ENCODE measurements around the gene SLC23A2.
"Not testable (repeated sequence)": the region's sequence is repeated elsewhere in the genome, so short reads cannot be mapped to it uniquely, and the experiment has no call there.

Gene SLC23A2

DNA sequence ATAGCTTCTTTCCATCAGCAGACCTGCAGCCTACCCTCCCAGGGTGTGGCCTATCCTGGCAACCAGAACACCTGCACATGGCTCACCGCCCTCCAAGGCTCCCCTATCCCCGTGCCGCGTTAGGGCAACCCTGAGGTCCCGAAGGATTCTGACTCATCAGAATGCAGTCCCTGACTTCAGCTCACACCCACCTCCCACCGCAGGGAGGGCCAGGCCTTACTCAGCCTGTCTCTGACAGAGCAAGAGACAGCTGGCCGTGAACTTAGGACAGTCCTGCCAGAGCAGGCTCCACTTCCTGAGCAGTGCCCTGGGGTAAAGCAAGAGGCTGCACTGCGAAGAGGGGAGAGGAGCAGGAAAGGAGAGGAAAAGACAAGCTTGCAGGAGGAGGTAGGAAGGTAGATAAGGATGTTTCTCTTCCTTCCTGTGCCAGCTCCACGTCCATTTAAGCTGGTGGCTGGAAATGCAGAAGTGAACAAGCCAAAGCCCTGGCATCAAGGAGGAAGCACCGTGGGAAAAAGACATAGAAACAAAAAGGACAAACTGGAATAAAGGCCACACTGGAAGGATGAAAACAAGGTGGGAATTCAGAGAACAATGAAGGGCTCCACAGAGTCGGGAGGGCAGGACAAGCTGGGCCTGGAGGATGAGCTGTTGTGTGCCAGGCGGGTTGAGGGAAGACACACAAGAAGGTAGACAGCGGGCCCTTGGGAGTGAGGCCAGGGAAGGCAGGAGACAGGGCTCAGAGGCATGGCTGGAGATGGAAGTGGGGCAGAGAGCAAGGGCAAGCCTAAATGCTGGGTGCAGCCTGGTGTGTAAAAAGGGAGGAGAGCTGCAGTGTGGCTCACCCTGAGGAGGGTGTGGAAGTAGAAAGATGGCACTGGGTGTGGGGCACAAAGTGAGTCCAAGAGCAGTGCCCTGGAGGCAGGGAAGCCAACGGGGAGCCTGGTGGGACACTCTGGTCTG, 102.7 kb downstream of the SLC23A2 start:
- DNase-seq, result peak; percentile 34

DNA sequence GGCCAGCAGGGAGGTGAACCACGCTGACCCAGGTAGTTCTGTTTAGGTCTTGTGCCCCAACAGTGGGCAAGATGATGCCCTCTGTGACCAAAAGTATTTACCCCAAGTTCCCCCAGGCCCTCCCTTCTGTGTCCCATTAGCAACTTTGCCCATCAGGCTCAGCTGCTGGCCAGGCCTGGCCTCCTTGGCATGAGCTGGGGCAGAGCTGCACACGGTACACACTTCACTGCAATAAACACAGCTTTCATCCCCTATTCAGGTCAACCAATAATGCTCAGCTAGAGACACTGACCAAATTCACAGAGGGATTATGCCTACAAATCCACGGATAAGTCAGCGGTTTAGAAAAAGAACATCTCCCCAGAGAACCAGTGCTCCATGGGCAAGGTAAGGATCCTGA, 103.7 kb downstream of the SLC23A2 start:
- no peak for DNase-seq

DNA sequence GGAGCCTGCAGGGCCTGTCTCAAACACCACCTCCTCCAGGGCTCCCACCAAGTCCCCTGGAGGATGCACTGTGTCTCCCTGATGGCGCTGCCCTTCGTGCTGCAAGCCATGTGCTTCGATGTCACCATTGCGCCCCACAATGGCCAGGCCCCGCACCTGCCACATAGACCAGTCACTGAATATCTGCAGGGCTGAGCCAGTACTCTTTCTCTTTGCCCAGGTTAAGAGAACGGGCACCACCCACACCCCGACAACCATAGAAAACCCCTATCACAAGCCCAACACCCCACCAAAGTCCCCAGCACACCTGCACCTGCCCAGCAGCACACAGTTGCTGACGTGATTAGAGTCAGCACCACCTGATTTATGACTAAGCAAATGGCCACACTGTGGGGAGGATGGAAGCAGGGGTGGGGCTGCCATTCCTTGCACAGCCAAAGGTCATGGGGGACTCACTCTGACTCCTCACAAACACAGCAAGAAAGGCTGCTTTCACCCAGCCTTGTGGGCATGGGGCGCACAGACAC, 104.3 kb downstream of the SLC23A2 start:
- DNase-seq, result no peak

DNA sequence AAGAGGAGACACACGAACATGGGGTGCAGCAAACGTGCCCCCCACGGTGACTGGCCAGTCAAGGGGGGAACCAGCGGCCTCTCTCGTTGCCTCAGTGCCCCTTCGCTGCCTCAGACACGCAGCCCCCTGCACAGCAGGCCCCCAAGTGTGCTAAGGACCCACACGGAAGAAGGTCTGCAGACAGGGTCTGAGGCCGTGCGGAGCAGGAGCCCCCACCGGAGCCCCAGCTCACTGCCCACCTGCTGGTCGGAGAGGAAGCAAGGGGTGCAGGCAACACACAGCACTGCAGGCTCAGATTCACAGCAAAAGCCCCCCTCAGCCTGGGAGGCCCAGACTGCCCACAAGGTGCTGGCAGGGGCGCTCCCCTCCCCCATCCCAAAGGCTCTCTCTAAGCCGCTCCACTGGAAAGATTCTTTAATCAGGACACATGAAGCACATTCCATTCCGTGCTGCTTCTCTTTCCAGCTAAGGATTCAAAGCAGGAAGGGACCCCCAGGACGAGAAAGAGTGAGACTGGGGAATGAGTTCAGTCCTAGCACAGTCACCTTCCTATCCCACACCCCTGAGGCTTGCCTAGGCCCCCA, 105.1 kb downstream of the SLC23A2 start:
- no peak for DNase-seq

DNA sequence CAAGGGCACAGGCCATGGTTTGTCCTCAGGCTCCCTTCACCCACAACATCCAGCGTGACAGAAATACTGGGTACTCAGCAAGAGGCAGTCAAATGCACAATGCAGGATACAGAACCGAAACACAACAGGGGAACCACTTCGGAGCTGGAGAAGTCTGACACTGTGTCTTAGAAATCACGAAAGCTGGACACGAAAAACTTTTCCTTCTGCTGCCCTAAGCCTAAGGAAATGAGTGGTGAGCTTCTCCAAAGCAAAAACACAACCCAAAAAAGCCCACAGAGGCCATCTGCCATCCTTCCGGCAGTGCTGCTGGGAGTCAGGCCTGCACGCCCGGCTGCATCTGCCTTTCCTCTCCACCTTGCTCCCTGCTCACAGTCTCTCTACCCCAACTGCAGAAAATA, 106.3 kb downstream of the SLC23A2 start:
- DNase-seq, result no peak

DNA sequence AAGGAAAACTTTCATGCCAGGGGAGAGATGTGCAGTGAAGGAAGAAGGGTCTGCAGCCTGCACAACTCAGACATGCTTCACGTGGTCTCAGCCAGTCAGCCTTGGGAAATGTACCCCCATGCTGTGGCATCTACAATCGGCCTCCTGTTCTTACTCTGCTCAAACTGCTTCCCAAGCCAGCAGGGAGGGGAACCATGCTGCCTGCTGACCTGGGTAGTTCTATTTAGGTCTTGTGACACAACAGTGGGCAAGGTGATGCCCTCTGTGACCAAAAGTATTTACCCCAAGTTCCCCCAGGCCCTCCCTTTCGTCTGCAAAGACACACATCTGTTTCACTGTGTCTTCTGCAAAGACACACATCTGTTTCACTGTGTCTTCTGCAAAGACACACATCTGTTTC, 106.9 kb downstream of the SLC23A2 start:
- no peak for DNase-seq

DNA sequence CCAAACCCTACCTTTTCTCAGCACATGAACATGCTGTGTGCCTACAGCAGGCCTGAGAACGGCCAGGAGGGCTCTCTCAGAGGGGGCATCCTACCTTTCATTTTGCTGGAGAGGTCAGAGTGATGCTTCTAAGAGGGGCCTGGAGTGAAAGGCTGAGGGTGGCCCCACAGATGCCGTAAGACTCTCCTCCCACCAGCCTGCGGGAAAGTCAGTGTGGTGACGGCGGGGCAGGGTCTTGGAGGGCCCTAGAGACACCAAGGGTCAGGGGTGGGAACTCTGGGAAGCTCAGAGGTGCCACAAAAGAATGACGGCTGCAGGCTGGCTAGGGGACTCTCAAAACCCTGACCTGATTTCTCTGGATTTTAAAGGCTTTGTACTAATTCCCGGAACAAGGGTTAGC, 107.6 kb downstream of the SLC23A2 start:
- DNase-seq, result no peak

DNA sequence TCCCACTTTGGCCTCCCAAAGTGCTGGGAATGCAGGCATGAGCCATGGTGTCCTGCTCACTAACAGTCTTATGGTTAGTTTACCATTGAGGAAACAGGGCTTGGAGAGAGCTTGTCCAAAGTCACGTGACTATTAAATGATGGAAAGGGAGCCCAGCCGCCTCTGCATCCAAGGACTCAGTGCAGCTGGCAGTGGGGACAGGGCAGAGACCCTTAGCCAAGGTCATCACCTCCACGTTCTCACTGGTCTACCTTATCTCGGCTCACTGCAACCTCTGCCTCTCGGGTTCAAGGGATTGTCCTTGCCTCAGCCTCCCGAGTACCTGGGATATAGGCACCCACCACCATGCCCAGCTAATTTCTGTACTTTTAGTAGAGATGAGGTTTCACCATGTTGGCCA, 109.3 kb downstream of the SLC23A2 start:
- no peak for DNase-seq

DNA sequence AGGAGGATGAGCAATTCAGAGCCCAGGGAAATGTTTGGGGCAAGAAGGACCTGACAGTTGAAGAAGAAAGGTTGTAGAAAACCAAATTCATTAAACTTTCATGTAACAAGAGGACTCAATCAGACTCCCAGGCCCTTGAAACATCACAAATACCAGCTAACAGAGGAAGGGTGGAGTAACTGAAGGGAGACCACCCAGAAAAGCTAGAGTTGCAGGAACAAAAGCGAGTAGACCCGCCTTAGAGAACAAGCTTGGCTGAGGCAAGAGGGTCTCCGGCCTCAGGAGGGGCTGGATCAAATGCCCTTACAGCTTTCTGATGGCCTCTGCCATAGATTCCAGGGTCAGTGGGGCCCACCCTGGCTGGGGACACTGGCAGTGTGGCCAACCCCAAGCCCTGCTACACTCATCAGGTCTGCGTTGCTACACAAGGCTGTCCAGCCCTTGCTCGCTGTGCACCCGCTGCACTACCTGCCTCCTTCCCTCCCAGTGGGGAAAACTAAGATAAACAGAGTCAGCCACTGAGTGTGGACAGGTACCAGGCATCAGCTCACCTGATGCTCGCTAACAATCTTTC, 110.0 kb downstream of the SLC23A2 start:
- no peak for DNase-seq

DNA sequence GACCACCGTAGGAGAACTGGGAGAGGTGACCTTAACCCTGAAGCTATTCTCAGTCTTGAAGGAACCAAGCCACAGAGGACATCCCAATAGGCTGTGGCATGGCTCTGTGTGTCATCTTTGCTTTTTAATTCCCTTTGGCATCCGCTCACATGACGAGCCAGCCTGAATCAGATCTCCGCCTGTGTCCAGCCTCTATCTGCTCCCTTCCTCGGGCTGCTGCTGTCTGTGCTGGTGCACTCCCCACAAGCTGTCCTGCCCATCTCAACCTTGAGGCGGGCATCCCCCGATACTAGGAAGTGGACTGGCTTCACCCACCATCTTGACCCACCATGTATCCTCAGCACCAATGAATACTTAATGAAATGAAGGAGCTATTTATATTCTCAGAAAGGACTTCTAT, 111.9 kb downstream of the SLC23A2 start:
- DNase-seq, result no peak

DNA sequence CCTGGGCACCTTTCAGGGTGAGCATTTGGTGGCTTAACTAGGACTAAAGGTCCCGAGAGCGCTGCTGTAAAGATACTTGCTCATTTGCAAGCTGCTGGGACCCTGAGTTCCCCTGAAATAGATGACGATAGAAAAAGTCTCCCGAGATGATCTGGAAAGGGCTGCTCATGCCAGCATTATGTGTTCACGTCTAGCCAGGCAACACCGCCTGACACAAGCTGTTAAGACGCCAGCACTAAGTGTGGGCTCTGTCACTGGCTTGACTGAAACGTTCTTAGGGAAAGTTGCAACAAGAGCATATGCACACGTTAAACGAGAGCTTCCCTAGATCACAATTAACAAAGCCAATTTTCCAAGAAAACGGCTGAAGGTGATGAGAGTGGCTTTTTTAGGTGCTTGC, 113.7 kb downstream of the SLC23A2 start:
- no peak for DNase-seq

DNA sequence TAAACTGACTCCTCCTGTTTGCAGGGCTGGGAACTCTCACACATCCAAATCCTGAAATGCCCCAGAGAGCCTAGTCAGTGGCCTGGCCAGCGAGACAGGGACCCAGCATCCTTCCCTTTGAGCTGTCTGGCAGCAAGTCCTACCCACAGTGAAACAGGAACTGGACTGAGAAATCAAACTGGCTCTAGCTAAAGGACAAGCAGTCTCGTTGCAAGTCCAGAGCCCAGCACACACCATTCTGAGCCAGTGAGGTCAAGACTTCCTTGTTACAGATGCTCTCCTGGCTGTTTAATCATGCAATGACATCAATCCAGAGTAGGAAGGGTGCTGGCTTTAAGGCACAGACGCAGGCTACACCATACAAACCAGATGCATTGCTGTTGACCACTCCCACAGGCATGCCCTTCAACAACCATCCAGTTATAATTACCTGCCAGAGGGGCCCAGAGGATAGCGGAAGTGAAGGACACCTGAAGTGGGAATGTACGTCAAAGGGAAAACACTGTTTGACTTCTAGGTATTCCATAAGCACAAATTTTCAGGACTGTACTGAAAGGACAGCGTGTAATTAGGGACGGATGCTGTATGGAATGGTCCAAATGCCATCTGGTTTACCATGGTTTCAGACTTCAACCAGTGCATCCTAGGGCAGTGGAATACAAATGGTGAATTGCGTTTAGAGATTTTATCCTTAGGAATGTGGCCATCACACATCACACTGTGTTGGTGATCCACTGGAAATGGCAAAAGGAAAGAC, 114.4 kb downstream of the SLC23A2 start:
- no peak for DNase-seq

DNA sequence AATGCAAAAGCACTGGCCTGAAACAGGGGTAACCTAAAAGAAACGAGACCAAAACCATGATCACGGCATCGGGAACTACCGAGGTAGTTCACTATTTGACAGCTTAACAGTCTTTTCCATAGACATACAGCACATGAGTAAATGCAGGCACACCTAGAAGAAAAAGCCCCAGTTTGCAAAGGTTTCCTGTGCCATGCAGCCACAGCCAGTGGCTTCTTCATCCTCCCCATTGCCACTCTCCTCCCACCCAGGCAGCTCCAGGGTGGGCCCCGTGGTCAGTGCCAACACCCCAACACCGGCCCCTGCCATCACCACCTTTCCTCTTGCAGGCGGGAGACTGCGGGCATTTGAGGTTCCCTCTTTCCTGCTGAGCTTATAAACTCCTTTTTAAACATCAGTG, 115.4 kb downstream of the SLC23A2 start:
- DNase-seq, result no peak

DNA sequence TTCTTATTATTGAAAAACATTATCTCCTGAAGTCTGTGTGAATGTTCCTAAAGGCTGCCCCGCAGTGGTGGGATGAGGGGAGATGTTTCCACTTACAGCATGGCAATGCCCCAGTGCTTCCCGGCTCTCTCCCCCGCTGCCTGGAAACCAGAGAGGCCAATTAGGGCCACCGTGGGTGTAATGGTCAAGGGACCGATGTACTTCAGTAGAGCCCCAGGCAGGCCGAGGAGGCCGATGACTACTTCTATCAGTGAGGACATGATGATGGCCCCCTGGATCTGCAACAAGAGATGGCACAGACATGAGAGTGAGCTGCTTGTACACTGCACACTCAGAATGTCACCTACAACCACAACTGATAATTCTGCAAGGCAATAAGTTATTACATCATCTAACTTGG, 117.8 kb downstream of the SLC23A2 start:
- no peak for DNase-seq

DNA sequence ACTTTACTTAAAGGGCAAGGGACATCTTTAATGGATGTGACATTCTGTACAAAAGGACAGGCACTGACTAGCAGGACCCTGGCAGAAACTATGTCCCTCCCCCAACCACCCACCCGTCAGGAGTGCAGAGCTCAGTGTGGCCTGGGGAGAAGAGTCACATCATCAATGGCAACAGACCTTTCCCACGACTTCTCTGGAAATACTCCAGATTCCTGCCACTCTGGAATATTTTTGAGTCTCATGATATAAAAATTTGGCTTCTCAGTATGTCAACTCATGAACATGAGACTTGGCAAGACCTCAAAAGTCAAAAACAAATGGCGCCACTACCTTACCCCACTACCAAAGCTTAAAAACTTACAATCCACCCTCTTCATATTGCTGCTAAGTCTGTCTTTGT, 118.3 kb downstream of the SLC23A2 start:
- no peak for DNase-seq

DNA sequence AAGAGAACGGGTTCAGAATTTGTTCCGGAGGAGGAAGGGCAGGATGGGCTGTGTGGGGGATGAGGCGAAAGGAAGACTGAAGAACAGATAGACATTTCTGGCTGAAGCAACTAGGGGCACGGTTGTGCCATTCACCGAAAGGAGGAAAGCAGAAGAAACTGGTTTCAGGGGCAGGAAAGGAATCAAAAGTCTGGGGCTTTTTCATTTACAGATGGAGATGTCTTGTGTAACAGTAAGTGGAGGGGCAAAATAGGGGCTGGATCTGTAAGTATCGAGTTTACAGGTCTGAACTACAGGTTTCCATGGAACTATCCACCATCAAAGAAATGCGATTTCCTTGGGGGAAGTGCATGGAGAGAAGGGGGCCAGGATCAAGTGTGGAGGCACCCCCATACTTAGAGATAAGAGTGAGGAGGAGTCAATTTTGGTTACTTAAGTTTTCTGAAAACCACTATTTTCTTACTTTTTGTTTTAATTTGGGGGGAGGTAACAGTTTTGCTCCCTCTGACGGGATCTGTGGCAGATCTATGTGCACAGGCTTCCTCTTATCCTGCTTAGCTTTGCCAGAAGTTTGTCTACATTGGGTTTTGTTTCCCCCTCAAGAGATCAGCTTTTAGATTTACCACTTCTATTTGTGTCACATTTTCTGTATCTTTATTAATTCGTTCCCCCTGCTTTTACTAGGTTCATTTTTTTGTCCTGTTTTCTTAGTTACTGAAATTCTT, 120.1 kb downstream of the SLC23A2 start:
- DNase-seq, result no peak

DNA sequence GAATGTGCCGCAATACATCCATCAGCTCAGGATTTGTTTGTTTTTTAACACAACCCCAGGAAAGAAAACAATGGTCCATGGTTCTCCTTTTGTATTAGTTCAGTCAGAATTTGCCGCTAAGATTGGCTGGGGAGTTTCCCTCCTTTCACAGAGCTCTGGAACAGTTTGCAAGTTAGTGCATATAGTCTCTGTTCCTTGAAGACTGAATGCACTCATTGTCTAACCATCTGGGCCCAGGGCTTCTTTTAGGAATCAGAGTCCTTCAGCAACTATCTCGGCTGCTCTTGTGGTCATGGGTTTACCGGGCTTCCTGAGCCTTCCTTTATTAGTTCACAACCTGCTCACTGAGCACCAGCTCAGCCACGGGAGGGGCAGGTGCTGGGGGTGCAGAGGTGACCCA, 121.3 kb downstream of the SLC23A2 start:
- DNase-seq, result no peak

DNA sequence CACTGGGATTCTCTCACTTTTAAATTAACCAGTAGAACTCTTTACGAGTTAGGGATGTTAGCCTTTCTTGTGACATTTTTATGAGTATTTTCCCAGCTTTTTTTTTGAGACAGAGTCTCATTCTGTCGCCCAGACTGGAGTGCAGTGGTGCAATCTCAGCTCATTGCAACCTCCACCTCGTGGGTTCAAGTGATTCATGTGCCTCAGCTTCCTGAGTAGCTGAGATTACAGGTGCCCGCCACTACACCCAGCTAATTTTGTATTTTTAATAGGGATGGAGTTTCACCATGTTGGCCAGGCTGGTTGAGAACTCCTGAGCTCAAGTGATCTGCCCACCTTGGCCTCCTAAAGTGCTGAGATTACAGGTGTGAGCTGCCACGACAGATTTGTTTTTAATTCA, 123.2 kb downstream of the SLC23A2 start:
- DNase-seq, result not testable (repeated sequence)

DNA sequence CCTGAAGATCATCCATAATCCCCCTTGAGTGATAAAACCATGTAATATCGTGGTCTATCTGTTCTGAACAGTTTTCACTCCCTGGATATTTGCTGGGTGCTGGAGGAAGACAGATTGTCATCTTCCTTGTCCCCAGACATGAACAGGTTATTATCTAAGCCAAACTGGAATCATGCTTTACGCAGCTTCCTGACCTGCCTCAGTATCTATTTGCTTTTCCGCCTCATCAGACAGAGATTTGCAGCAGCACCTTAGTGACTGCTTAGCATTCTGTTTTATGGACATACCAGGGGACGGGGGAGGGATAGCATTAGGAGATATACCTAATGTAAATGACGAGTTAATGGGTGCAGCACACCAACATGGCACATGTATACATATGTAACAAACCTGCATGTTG, 124.6 kb downstream of the SLC23A2 start:
- no peak for DNase-seq

DNA sequence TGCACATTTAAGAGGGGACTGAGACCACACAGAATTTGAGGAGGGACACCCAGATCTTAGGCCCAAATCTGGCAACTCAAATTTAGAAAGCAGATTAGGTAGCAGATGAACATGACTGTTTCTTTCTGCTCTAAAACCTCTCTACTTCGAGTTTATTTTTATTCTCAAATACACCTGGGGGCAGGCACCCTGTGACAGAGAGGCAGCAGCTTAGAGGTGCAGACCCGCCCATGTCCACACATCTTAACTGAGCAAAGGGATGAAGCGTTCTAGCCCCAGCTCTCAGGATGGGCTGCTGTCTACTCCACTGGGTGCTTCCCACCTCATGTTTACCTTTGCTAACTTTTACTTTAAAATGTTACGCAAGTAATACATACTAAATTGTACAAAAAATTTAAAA, 125.0 kb downstream of the SLC23A2 start:
- DNase-seq, result no peak

DNA sequence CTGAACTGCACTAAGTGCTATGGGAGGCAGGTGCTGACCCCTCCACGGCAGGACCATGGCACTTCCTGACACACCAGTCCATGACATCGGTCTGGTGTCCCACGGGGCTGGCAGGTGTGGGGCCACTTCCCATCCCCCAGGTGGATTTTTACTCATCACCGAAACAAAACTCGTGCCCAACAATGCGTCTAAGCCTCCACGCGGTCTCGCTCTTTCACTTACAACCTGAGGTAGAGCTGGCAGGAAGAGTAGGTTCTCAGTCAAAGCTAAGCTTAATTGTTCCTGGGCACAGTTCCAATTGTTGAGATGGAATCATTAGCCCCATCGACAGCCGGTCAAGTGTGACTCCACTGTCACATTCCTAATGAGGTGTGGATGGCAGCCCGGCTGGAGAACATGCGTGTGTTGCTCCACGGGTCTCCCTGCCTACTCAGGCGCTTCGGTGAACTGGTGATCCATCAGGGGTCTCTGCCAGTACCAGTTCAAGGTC, 125.7 kb downstream of the SLC23A2 start:
- no peak for DNase-seq

DNA sequence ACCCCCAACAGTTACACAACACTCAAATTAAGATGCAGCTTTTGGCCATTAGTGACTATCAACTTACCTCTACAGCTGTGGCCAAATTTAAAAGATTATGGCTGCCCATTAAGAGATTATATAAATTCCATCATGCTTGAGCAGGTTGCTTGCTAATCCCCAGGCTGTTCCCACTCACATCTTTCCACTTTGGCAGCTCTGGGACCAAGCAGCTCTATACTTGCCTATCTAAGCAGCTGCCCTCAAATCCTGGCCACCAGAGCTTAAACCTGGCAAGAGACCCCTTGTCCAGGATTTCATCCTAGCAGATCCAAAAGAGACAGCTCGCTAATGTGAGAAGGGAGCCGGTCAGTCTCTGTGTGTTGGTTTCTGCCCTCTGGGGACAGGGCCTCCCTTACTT, 127.9 kb downstream of the SLC23A2 start:
- DNase-seq, result no peak

All from fibroblast of skin of right quadriceps (primary cell).